HG03342 (cell line): ENCODE measurements around the gene HIRA.
A peak's percentile ranks its signal among the peaks of the same experiment; 100 is the strongest.
"Not testable (repeated sequence)": the region's sequence is repeated elsewhere in the genome, so short reads cannot be mapped to it uniquely, and the experiment has no call there.

ENCODE experiments used
- ATAC-seq: cut with Tn5 transposase; IDR thresholded peaks from one replicate; pipeline ENCODE4 v1.9.1; 2021; ENCODE audit warnings: mild to moderate bottlenecking, moderate library complexity; ENCODE audit not compliant: unreplicated experiment

HIRA gene

DNA sequence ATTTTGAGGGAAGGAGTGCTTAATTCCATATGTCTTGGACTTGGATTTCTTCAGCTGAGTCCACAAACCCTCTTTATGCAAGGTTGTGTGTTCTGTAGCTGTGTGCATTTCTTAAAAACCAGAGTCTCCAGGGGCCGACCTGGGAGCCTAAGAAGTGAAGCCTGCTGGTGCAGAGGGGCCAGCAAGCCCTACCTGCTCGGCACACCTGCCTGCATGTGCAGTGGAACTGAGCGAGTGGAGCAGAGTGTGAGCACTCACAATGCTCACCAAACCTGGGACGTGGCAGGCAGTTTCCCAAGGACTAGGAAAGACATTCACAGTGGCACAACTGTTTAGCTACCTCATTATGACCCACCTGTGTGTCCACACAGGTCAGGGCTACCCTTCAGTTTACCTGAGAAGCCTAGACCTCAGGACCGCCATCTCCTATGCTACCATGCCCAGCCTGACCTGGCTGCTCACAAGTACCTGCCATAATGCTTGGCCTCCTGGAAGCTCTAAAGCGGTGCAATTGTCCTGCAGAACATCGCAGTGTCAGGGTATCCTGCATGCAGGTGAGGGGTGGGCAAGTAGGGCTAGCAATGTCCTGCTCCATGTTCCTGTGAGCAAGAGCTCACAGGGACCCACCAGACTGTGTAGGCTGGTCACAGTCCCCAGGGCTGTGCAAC, 12.1 kb upstream of the HIRA start:
- ATAC-seq: no peak

DNA sequence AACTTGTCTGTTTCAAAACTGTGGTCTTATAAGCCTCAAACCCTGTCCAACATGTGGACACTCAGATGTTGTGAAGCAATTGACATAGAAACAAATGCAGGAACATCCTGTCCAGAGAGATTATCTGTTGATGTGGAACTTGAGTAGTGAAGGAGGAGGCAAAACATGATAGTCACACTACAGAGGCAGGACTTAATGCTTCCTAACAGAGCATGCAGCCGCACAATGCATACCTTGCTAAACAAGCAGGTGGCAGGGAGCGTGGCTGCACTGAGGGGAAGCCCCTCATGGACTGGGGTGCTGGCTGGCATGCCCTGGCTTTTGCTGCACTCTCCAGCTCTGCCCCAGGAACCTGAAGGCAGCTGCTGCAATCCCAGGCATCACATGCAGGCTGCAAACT, 10.6 kb upstream of the HIRA start:
- ATAC-seq: no peak

DNA sequence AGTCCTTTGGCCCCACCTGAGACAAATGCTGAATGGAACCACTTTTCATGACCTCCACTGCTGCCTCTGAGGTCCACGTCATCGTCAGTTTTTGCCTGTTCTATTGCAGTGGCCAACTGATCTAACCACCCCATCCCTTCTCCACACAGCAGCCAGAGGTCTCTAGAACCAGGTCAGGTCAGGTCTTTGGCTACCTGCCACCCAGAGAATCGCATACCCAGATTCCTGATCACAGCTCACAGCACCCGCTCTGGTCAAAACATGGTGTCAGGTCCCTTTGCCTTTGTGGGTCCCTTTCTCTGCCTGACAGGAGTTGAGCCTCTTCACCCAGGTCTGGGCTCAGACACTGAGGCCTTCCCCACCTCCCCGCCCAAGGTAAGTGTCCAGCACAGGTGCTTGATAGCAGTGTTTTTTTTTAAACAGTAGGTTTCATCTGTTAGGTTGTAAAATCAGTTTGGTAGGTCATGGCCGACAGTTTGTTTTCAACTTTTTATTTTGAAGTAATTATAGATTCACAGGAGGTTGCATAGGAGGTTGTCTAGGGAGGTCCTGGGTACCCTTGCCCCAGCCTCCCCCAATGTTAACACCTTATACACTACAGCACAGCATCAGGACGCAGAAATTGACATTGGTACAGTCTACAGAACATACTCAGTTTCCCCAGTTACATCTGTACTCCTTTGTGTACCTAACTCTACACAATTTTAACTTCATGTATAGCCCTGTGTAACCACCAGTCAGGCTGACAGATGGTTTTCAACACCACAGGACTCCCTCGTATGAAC, 9.1 kb upstream of the HIRA start:
- ATAC-seq: no peak

DNA sequence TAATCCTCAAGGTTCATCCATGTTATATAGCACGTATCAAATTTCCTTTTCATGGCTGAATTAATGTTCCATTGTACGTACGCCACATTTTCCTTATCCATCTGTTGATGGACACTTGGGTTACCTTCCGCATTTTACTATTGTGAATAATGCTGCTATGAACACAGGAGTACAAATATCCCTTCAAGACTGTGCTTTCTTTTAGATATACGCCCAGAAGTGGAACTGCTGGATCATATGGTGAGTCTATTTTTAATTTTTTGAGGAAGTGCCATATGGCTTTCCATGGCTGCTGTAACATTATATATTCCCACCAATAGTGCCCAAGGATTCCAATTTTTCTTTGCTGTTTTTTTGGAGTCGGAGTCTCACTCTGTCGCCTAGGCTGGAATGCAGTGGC, 6.8 kb upstream of the HIRA start:
- ATAC-seq: no peak

DNA sequence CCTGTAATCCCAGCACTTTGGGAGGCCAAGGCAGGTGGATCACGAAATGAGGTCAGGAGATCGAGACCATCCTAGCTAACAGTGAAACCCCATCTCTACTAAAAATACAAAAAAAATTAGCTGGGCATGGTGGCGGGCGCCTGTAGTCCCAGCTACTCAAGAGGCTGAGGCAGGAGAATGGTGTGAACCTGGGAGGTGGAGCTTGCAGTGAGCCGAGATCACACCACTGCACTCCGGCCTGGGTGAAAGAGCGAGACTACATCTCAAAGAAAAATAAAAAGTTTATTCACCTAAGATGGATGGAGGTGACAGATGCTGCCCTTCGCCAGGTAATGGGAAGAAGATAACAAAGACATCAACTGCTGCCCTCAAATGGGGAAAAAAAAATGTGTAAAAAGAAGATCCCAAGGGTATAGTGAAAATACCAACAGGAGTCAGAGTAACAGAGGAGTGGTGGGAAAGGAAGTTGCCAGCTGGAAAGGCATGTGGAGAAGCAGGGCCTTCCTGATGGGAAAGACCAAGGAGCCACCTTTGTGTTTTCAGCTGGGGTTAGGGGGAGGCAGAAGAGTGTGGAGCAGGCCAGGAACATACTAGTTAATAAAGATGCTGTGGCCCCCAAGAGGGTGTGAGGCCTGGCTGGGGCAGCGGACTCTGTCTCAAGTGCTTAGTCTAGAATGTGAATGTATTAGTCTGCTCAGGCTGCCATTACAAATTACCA, 5.1 kb upstream of the HIRA start:
- not testable (repeated sequence) for ATAC-seq

DNA sequence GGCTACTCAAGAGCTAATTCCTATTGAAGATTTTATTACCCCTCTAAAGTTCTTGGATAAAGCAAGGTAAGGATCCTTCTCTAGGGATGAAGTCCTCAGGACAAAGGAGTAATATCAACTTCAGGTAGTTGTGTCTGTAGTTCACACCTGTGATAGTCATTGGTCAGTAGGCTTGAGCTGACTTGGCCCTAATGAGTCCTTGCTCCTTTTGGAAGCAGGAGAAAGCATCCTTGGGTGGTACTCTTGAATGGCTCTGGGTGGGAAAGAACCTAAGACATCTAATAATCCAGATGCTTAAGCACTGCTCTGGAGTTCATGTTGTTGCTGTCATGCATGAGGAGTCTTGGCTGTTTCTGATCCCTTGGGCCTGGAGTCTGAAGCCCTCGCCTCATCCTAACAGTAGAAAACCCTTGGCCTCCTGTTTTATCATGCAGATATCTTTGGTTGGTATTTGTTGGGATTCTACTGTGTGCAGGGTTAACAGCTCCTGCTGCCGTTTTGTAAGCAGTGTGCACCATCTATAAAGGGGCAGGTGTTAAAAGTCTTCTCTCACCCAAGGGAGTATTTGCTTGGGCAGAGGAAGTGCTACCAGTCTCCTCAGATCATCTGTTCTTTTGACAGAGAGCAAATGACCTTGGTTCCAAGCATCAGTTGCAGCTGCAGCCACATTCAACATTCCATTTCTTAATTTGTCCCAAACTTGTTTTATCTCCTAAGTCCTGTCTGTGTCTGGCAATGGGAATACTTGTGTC, 3.5 kb upstream of the HIRA start:
- ATAC-seq: no peak

DNA sequence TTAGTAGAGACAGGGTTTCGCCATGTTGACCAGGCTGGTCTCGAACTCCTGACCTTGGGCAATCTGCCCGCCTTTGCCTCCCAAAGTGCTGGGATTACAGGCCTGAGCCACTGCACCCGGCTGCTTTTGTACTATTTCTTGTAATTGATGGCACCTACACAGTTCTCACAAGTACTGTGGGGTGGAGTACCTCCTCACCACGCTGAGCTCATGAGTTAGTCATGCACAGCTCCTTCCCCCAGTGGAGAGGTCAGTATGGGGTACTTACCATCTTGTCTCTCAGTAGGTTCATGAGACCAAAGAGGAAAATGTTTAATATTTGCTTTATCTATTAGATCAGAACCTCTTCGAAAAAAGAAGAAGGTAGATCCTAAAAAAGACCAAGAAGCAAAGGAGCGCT, 2.9 kb upstream of the HIRA start:
- no peak for ATAC-seq

DNA sequence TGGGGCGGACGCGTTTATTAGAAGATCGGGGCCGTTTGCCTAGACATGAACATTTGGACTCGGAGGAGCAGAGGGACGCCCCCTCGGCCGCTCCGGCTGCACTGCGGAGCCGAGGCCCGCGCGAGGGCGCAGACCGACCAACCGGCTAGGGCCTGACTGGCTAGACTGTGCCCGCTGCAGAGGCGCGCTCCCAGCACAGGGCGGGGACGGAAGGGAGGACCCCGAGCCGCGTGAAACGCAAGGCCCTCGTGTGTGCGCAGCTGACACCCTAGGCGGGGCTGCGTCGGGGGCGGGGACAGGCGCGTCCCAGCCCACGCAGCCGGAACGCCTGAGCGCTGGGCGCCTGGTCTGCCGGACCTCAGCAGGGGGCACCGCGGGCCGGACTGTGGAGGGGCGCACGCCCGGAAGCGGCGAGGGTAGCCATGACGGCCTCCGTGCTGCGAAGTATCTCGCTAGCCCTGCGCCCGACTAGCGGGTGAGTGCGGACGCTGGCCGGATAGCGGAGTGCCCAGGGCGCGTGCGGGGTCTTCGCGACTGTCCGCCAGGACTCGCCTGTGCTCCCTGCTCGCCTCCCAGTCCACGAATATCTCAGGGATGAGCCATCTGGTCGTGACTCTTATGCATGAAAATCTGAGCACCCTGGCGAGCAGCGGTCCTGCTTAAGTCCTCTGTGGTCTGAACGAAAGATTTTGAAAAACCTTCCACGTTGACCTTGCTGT, 759 bp upstream of the HIRA start, which contains the start of gene MRPL40:
MRPL40 (plus strand) TSS at position 413 of the 719 bp plus-strand sequence; CDS start at position 423, 10 bp downstream.
- ATAC-seq: peak; percentile 69

DNA sequence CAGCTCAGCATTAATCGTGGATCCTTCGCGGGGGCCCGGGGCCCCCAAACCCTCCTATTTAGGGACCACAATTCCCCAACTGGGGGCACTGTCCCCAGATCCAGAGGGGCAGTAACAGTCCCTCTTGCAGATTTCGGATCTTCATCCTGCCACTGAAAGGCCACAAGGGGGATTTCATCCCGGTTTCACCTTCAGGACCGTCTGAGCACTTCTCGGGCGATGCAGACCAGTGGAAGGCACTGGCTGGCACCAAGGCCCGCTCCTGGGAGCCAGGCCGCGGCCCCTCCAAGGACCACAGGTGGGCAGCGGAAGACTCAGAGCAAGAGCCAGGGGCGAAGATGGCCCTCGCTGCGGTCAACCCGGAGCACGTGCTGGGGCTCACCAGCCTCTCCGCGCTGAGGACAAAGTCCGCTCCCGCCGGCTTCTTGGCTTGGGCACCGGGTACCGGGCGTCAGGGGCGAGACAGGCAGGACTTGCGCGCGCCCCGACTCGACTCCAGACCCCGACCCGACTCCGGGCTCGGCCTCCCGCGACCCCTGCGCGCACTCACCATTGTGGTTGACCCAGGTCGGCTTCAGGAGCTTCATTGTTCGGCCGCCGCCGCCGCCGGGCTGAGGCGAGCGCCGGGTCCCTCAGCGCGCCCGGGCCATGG, 517 bp downstream of the HIRA start:
- peak; percentile 5 for ATAC-seq

DNA sequence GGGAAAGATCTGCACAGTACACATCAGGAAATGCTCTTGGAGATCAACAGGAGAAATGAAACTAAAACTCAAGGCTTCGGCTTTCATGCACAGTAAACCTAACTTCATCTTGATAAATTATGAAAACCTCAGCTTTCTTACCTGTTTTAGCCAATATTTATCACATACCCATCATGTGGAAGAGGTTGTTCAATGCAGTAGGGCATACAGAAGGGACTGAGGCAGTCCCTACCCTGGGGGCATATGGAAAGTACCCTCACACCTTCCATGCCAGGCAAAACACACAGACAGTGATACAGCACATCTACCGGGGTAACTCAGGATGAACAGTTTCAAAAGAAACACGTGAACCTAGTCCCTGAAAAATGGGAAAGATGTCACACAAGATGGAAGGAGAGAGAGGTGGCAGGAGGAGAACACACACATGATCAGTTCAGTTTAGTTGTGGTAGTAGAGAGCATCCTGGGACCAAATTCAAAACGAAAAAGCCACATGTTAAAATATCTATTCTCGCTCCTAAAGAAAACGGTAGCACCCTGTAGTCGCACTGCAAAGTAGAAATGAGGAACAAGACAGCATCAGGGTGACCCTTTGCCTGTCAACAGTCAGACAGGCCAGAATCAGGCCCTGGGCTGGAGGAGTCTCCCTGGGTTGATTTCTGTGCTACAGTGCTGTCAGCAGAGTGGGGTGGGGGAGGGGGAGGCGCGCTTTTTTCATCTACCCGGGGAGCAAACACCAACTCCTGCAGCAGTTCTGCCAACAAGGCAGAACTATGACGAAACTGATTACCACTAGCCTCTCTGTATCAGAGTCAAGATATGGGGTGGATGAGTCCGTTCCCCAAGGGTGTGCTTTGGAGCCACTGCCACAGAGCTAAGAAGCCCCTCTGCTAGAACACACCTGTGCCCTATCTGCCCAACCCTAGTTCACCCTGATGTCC, 1.3 kb downstream of the HIRA start:
- ATAC-seq: no peak

DNA sequence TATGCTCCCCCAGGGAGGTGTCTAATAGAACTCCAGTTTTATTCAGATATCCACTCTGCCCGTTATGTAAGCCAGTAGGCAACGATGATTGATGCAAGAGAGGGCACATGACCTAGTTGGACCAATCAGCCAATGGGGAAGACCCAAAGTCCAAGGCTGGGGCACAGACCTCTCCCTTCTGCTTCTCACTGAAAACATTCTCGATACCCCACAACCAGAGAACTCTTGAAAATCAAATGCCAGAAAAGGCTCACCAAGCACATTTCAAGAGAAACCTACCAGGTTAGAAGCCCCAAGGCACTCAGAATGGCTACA, 7.4 kb downstream of the HIRA start:
- no peak for ATAC-seq

DNA sequence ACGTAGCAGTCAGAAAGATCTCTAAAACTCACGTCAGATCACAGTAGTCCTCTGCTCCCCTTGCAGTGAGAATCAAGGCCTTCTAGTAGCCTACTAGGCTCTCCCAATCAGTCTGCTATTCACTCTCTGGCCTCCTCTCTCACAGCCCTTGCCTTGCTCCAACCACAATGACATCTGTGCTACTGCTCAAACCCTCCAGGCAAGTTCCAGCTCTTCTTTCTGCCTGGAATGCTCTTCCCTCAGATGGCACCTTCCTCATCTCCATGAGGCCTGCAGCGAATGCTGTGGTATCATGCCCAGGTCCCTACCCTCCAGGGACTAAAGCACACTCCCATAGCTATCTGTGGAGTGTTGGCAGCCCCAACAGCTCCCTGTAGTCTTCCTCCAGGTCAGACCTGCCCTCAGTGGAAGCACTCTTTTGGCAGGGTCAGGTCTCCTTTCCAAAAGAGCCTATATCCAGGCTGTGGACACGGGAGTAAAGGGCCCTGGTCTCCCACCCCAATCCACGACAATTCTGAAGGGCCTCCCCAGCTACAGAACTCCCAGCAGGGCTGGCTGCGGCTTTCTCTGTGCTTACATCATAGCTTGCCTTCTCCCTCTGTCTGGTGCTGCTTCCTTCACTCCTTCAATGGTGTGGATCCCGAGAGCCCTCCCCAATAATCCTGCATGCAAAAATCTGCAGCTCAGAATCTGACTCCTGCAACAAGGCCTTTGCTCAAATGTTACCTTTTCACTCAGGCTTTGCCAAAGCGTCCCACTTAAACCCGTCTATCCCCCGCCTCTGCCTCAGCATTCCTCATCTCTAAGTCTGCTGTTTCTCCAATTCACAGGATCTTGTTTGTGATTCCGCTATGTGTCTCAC, 8.9 kb downstream of the HIRA start:
- no peak for ATAC-seq

DNA sequence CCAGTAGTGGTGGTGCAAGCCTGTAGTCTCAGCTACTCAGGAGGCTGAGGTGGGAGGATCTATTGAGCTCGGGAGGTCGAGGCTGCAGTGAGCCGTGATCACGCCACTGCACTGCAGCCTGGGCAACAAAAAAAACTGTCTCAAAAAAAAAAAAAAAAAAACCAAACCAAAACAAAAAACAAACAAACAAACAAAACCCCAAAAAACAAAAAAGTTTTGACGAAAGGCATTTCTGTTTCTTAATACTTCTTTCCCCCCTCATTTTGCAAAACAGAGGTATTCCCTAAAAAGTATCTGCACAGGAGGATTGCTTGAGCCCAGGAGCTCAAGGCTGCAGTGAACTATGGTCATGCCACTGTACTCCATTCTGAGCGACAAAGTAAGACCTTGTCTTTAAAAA, 11.2 kb downstream of the HIRA start:
- no peak for ATAC-seq

DNA sequence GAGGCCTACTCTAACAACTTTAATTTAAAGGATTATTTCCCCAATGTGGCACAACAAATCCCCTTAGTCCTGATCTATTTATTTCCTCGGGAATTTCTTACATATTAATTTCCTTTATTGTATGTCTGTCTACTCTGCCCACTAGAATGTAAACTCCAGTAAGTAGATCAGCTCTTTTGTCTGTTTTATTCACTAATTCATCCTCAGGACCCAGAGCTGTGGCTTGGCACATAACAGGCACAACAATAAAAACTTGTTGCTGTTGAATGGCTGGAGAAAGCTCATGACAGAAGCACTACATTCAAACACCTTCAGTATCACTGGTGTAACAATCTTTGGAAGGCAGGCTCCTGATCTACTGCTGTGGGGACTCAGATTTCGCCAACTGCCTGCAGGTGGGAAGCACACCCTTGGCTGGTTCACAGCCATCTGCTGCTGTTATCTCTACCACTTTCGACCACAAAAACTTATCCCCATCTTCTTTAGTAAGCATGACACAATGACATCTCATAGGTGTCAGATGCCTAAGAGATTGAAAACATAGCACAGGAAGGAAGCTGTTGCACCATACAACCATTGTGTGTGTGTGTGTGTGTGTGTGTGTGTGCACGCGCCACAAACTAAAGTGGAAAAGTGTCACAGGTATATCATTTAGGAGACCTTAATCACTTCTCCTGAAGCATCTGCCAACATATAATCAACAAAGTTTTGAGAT, 11.9 kb downstream of the HIRA start:
- ATAC-seq: peak; percentile 61

DNA sequence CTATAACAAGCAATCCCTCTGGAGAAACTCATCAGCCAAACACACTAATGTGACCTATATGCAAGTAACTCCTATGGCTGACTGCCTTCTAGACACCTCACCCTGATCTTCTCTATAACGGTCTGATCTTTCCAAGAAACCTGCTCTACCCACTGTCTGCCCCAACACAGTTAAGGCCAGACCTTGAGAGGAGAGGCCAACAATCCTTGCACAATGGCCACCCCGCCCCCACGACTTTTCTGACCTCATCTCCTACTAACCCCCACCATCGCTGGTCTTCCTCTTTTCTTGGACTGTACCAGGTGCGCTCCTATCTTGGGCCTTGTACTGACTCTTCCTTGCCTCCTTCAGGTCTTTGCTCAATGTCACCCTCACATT, 12.5 kb downstream of the HIRA start:
- ATAC-seq: no peak

DNA sequence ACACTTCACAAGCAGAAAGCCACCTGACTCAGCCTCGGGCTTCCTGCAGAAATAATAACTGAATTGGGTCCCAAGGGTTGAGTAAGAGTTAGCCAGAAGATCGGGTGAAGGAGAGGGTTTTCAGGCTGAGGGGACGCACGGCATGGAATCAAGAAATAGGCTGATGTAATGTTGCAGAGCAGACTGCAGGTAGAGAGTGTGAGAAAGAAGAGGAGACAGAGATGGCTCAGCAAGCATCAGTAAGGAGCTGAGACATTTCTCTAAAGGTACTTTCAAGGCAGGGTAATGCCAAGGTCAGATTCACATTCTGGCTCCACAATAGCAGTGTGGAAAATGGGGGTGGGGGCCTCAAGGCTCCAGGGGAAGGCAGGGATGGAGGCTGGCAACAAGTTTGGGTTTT, 18.6 kb downstream of the HIRA start:
- no peak for ATAC-seq

DNA sequence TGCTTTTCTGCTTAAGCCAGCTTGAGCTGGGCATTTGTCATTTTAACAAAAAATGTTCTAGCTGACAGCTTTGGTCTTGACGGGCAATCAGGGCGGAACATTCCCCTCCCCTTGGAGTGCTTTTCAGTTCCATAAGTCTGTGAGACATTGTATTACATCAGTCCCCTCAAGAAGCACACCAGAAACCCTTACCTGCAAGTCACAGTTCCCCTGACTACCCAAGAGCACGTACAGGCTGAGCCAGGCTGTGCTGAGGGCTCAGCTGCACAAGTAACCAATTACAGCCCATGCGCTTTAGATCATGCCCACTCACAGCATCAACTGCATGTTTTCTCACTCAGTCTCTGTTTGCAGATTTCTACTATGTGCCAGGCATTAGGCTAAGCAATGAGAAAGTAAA, 19.1 kb downstream of the HIRA start:
- no peak for ATAC-seq

DNA sequence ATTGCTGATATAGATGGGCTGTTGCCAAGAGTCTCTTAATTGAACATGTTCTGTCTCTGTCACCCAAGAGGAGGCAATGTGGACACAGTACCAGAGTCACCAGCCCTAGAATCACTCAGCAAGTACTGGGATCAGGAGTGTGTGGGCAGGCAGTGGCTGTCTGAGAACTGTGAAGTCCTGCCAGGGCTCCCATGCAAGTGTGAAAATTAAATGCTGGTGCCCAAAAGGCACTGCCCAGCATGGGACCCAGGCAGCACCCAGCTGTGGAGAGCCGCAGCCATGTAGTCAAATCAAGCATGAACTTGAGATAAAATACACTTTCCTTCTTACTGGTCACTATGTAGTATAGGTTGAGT, 19.9 kb downstream of the HIRA start:
- no peak for ATAC-seq
